Stimulated activated CD4-positive, alpha-beta T cell treated with anti-CD3 and anti-CD28 coated beads, Interleukin-1b, Interleukin-23, amount 100 ng/mL, for 1 hour (primary cell): ENCODE data around the gene ACCSL.

Experiments used
- DNase-seq, 2 donors: peaks; one replicate each; pipeline ENCODE4 v3.0.0-alpha.2; 2020; ENCODE audit warnings: low read depth in 2 of 2

ACCSL gene

DNA sequence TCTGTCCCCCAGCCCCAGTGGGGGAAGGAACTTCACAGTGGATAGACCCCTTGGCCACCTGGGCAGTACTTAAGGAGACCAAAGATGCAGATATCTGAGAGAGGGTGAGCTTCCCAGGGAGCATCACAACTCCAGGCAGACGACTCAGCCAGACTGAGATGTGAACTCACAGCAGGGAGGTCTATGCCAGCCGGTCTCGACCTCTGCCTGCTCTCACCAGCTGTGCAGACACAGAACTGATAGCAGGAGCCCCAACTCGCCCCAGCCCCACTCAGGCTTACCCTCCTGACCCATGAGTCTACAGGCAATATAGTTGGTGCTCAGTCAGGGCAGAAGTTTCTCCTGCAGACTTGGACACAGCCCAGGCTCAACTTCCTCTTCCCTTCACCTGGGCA, 29.7 kb upstream of the ACCSL start:
- DNase-seq, result no peak

DNA sequence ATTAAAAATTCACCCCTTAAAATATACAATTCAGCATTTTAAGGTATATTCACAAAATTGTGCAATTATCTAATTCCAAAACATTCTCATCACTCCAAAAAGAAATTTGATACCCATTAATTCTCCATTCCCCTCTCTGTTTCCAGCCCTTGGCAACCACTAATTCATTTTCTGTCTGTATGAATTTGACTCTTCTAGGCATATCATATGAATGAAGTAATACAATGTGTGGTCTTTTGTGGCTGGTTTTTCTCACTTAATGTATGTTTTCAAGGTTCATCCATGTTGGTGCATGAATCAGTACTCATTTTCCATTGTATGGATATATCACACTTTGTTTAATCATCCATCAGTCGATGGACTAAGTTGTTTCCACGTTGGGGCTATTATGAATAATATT, 29.0 kb upstream of the ACCSL start:
- no peak for DNase-seq

DNA sequence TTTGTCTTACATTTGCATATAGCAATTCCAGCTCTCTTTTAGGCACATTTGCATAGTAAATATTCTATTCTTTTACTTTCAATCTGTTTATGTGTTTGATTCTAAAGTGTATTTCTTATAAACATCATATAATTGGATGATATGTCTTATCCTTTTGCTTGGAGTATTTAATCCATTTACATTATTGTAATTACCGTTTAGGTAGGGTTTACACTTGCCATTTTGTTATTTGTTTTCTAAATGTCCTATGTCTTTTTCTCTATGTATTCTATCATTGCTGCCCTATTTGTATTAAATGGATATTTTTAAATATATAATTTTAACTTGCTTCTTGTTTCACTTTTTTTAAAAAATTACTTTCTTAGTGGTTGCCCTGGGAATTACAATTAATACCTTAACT, 22.8 kb upstream of the ACCSL start:
- no peak for DNase-seq

DNA sequence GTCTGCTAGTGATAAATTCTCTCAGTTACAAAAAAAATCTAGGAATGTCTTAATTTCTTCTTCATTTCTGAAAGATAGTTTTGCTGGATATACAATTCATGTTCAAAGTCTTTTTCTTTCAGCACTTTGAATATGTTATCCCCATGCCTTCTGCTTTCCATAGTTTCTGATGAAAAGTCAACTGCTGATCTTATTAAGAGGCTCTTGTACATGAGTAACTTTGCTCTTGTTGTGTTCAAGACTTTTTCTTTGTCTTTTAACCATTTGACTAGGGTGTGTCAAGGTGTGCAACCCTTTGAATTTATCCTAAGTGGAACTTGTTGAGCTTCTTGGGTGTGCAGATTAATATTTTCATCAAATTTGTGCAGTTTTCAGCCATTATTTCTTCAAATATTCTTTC, 22.1 kb upstream of the ACCSL start:
- DNase-seq, result no peak

DNA sequence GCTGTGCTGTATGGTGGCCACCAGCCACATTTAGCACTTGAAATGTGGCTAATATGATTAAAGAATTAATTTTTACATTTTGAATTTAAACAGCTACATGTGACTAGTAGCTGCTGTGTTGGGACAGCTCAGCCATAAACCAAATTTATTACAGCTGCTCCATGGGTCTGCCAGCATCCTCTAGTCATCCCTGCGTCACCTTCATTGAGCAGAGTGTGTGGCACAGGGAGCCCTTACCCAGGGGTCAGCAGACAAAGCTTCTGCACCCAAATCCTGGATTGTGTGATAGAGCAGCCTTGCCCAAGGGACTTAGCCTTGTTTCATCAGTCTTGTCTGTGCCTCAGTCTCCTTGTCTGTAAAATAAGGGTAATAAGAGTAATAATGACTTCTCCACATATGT, 19.4 kb upstream of the ACCSL start:
- DNase-seq, result no peak

DNA sequence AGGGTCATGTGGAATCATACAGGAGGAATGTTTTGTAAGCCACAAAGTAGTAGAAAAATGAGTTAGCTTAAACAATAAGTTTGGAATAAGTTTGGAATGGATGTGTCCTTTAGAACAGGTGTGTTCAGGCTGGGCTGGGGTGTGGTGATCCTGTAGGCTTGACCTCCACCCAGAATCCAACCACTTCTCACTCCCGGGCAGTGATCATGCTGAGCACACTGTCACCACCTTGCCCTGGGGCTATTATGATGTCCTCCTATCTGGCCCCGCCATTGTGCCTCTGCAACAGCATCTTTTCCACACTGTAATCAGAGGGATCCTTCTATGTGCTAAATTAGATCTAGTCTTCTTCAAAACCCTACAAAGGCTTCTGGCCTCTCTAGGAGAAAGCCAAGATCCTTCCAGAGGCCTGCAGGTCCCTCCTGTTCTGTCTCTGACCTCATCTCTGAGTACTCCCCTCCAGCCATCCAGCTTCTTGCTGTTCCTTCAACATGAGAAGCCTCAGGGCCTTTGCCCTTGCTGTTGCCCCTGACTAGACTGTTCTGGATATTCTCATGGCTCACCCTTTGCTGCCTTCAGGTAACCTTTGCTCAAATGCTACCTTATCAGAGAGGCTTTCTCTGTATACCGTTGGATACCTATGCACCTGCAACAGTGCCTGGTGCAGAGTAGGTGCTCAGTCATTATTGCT, 18.8 kb upstream of the ACCSL start:
- DNase-seq, result no peak

DNA sequence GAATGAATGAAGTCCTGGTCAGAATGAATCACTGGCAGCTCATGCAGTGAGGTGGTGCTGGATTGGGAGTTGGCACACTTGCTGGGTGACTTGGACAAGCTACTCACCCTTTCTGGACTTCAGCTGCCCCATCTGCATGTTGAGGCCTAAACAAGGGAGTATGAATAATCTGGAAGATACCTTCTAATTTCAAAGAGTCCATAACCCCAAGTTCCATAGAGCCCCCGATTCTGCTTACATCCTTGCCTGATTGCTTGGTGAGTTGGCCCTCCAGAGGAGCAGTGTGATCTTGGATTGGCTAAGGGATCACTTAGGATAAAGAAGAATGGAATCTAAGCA, 18.3 kb upstream of the ACCSL start:
- no peak for DNase-seq

DNA sequence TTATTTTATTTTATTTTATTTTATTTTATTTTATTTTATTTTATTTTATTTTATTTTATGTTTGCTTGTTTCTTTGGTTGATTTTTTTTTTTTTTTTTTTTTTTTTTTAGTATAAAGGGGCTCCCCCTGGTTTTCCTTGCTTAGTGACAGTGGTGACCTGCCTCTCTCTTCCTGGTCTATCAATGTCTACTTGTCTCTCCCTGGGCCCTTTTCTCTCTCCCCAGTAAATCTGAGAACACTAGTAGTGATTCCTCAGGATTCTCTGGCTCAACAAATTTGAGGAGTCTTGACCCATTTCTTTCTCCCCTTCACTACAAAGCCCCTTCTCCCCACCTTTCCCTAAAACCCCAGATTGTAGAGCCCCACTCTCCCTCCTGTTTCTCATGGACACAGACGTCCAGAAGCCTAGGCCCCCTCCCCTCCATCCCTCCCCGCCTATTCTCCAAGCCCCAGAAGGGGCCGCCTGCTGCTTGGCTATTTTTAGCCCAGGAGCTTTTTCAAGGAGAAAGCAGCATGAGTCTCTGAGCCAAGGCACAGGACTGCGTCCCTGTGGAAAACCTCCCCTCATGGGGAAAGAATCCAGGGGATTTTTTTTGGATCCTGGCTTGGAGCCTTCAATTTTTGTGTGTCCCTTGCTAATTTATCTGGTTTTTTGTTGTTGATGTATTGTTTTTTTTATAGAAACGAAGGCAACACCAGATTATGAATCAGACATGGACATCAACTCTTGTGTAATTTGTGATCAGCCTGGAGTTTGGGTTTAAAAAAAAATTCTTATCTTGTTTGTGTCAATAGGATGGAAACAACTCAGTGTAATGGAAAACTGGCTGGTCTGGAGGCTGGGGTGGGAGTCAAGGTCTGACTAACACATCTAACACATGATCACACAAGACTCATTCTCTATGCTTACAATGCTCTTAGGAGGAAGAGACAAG, 17.5 kb upstream of the ACCSL start:
- no peak for DNase-seq

DNA sequence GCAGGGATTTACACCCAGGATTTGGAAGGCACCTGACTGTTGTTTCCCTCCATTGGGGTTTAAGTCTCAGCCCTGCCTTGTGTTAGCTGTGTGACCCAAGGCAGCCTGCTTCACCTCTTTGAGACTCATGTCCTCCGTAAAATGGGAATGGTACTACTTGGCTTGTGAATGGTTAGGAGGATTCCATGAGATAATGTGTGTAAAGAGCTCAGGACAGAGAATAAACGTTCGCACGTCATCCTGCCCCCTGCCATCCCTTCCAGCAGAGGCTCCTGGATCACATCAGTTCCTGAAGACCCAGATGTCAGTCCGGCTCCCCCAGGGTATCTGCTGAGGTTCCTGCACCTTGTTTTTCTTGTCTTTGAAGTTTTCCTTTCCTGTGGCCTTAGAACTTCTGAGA, 16.8 kb upstream of the ACCSL start:
- DNase-seq, result no peak

DNA sequence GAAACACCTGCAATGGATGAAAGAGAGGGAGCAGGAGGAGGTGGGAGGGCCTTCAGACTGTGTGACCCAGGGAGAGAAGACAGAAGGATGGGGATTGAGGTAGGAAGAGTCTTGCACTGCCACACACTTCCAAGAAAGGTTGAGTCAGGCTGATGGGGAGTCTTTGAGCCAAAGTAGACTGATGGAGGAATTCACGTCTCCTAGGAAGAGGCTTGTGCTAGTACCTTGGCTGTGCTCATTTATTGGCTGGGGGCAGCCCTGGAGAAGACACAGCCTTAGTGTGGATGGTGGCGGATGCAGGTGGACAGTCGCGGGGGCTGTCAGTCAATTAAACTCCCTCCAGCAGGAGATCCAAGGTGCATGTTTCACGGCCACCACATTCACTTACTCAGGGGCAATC, 16.2 kb upstream of the ACCSL start:
- DNase-seq, result no peak

DNA sequence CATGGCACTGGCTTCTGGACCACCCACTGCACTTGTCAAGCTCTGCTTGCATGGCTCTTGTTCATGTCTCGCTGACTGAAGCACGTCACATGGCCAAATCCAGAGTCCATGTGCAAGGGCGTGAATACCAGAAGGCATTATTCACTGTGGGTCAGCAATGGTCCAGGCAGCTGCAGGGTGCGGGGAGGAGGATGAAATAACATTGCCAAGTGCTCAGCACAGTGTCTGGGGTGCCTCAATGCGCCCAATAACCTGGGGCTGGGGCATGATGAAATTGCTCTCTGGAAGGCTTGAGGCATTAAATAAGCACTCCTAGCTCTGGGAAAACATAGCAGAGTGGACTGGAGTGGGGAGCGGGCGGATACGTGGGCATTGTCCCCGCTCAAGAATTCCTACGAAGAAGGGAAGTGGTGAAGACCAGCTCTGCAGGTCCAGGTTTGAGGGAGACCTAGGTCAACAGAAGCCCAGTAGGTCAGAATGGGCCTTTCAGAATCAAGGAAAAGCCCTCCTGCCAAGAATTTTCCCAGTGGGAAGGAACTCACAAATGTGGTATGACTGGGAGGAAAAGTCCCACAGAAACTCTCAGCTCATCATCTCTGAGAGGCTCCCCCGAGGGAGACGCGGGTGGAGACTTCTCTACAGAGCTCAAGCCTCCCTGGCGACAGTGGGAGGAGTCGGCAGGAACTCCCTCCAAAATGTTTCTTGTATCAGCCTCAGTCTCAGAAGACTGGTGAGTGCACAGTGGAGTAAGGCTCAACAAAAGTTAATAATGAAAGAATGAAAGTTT, 15.3 kb upstream of the ACCSL start:
- DNase-seq, result no peak

DNA sequence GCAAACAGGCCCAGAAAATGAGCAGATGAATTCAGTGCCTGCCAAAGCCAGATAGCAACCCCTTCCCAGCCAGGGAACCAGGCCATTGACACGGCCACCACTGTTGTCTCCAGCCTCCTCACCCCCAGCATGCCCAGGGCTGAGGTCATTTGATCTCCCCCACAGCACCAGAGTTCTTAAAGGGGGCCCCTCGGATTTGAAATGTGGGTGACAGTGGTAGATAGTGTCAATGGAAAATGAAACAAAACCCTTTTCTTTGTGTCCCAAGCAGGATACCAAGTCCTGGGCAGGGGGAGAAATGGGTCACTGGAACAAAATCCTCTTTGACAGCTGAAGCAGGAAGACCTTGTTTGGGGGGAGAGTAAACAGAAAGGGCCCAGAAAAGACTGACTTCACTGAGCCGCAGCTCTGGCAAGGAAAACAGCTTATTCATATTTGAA, 14.3 kb upstream of the ACCSL start:
- no peak for DNase-seq

DNA sequence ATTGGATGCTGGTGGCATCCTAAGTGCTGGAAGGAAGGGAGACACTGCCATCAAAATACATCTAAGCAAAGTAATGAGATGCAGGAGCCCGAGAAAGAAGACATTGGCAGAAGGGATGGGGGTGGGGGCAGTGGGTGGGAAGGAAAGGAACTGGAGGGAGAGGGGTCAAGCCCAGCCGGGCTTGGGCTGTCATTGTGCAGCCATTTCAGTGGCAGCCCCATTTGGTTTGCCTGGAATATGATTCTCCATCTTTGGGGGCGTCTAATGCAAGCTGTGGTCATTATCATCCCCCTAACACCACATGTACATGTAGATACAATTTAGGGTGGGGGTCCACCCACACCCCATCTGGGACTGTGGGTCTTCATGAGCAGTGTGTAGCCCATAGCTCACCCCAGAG, 13.9 kb upstream of the ACCSL start:
- no peak for DNase-seq

DNA sequence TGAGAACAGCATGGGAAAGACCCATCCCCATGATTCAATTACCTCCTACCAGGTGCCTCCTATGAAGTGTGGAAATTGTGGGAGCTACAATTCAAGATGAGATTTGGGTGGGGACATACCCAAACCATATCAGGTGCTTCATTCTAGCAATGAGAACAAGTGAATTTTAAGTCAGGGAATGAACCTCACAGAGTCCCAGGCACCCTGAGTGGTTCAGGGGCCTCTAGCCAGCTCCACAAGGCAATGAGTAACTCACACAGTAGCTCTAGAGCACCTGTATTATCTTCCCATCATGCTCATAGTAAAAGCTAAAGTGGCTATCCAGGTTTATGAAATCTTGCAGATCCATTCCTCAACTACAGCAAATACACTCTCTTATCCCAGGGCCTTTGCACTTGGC, 13.1 kb upstream of the ACCSL start:
- no peak for DNase-seq

DNA sequence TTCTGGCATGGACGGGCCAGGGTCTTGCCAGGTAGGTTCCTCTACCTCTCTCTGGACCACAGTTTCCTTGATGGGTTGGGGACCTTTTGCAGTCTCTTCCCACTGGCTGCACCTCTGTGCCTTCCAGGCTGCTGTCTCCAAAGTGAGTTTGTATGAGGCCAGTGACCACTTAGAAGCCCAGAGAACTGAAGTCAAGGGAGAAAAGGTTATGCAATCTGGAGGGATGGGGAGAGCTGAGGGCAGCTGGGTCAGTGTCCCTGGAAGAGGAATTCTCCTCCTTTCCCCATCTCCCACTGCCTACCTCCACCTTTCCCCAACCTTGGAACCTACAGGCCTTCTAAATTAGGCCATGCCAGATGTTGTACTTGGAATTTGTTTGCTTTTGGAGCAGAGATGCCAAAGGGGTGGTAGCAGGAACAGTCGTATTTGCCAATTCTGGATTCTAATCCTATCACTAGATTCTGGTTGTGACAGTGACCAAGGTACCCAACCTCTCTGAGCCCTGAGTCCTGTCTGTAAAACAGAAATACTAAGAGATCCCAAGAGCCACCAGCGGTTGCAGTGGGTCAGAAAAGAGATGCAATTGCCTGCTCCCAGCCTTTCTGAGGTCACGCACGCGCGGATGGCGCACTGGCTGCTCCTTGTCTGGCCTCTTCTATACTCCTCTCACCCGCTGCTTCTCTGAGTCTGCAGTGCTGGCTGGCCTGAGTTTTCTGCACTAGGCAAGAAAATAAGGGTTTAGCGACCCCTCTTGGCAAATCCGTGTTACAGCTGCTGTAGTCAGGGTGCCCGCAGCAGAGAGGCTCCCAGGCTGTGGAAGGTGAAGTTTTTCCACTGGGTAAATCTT, 10.7 kb upstream of the ACCSL start:
- no peak for DNase-seq

DNA sequence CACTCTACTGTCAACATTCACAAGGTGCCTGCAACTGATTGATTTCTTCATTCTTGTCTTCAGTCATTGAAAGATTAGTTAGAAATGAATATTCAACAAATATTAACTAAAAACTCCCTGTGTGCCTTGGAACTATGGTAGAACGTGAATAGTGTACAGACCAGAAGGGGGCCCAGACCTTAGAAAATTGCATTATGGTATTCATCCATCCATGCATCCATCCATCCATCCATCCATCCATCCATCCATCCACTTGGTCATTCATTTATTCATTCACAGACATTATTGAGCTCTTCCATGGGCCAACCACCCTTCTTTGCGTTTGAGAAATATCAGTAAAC, 10.2 kb upstream of the ACCSL start:
- no peak for DNase-seq

DNA sequence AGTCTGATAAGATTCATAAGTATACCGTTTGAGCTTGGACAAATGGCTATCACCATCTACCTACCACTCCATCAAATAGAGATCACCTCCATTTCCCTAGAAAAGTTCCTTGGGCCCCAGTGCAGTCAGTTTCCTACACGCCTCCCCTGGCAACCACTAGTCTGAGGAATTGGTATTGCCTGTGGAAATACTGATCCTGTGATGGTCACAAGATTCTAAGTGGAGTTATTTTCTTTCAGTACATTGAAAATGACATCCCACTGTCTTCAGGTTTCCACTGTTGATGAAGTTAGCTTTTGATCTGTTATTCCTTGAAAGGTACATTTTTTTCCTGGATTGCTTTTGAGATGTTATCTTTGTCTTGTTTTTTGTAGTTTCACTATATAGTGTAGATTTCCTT, 4.6 kb upstream of the ACCSL start:
- DNase-seq, result no peak

DNA sequence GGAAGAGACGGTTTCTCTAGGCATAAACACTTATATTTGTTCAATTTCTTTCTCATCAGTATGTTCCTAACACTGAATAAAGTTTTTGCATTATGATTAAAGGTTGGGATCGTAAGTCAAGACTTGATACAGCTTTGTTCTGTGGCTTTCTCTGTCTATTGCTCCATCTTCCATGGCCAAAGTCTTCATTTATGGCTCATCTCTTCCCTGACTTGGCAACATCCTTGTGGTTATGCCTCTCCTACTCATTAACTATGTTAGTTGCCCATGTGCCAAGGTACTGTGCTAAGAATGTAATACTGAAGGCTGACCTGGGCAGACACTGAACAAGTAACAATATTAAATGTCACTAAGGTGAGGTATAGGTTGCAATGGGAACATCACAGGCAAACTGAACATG, 1.6 kb upstream of the ACCSL start:
- DNase-seq, result no peak

DNA sequence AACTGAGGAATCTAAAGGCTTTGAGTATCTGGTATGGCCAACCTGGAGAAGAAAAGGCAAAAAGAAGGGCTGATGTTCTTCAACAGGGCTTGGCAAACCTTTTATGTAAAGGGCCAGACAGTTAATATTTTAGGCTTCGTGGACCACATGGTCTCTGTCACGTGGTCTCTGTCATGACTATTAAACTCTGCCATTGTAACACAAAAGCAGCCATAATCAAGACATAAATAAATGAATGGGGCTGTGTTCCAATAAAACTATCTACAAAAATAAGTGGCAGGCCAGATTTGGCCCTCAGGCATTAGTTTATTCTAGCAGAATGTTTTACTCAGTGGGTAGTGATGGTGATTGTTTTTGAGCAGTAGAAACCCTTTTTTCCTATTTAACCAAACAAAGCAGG, 483 bp upstream of the ACCSL start:
- no peak for DNase-seq

DNA sequence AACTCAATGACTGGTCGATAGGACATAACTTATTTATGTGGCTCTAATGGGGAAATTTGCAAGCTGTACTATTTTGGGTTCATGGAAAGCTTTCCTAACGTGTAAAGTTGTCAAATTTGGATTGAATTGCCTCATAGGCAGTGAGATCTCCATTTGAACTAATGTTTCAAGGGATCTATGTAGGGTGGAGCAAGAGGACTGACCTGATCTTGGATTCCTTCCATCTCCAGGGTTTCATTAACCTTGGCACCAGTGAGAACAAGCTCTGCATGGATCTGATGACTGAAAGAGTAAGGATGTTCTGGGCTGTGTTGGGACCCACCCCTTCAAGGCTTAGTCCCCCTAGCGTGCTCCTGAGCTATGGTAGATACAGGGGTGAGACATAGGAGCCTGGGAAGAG, 2.1 kb downstream of the ACCSL start:
- no peak for DNase-seq

DNA sequence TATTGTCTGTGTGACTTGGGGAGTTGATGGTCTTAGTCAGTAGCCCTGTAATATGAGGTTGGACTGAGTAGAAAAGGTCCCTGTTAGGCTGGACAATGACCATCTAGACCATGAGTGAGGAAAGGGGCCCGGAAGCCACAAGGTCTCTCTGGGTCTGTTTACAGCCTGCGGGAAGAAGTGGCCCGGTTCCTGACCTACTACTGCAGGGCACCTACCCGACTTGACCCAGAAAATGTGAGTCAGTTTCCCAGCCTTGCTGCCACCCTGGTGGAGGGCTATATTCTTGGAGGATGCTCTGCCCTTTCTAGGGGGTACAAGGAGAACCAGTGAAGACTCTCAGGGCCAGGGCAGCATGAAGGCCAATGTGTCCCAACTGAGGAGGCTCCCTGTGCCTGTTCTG, 3.4 kb downstream of the ACCSL start:
- DNase-seq, result no peak

DNA sequence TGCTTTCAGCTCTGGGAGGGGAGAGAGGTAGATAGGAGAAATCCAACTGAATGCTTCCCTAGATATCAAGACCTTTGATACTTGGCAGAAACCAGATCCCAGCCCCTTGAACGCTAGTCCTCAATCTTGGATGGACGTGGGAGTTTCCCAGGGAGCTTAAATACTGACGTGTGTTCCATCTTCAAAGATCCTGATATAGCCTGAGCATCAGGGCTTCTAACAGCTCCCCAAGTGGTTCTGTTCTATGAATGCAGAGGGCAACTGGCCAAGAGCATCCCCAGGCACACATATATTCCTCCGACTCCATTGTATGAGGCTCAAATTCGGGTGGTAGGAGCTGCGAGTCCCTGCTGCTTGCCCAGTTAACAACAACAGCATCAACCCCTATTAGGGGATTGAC, 9.6 kb downstream of the ACCSL start:
- no peak for DNase-seq
